HCT116 (cell line): ENCODE data around the gene PLK5. TPM values are rescaled to one million over a fixed set of nuclear protein-coding genes. Genes with fewer than 3 reads are reported as not detected.

ENCODE experiments used
- TCF7L2 ChIP-seq: IDR thresholded peaks from 2 replicates; pipeline ENCODE4 v1.7.0; 2011; ENCODE audit warnings: borderline replicate concordance, inconsistent platforms; ENCODE audit not compliant: insufficient read depth, insufficient read length; ENCODE audit errors: extremely low read depth
- total RNA-seq: library from RNA; stranded (reverse); gene quantifications from one replicate; pipeline ENCODE4 v1.2.1, GENCODE V29; 2021; ENCODE audit not compliant: unreplicated experiment

Gene PLK5
- total RNA-seq, 1 experiment from 2014 or later: not detected

DNA sequence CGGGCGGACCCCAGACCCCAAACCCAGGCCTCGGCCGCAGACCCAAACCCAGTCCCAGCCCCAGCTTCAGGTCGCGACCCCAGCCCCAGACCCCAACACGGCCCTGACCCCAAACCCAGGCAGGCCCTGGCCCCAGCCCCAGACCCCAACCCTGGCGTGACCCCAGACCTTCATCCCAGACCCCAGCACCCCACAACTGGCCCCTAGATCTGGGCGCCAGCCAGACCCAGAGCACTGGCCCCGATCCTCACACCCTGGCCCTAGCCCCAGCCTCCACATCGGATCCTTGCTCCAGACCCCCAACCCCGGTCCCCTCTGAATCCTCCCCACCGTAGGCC lies 61.3 kb downstream of the PLK5 start (continued):
- no peak for TF ChIP-seq TCF7L2

Other genes with a start within 250 kb of the PLK5 start
- 77.1 TPM for gene FAM174C, start 248.5 kb upstream of the PLK5 start, total RNA-seq
- 12.2 TPM for gene EFNA2, start 238.2 kb upstream of the PLK5 start, total RNA-seq
- gene NDUFS7, start 140.2 kb upstream of the PLK5 start, total RNA-seq: 114 TPM
- gene GAMT, start 122.5 kb upstream of the PLK5 start, total RNA-seq: 102 TPM
- 191 TPM for gene DAZAP1, start 116.5 kb upstream of the PLK5 start, total RNA-seq
- 1,862 TPM for gene RPS15, start 85.7 kb upstream of the PLK5 start, total RNA-seq
- 1.6 TPM for gene APC2, start 74.0 kb upstream of the PLK5 start, total RNA-seq
- gene C19orf25, start 44.9 kb upstream of the PLK5 start, total RNA-seq: 48.8 TPM
- 11.1 TPM for gene PCSK4, start 33.7 kb upstream of the PLK5 start, total RNA-seq
- 53.9 TPM for gene REEP6, start 32.9 kb upstream of the PLK5 start, total RNA-seq
- 24.0 TPM for gene ADAMTSL5, start 11.1 kb upstream of the PLK5 start, total RNA-seq
- gene MEX3D, start 44.2 kb downstream of the PLK5 start, total RNA-seq: 69.2 TPM
- gene MBD3, start 68.8 kb downstream of the PLK5 start, total RNA-seq: 85.7 TPM
- gene UQCR11, start 81.4 kb downstream of the PLK5 start, total RNA-seq: 303 TPM
- gene TCF3, start 128.5 kb downstream of the PLK5 start, total RNA-seq: 208 TPM
- gene ONECUT3, start 229.4 kb downstream of the PLK5 start, total RNA-seq: 22.1 TPM